Measurements from ENCODE around the gene MYCL.

GRCh38 chr1:39933956-39934941 is 32.5 kb upstream of the MYCL start:
- TF ChIP-seq CTCF (IDR thresholded peaks at IDR 0.05; ENCODE audit: insufficient read depth, low read depth, low read length) (no peak), EZH2 (IDR thresholded peaks at IDR 0.05; ENCODE audit: insufficient read depth, low read length) (no peak)
